HUES64 (cell line): ENCODE data around the gene TOMM6.

Experiments
- H3K27ac ChIP-seq: 2 replicates; pipeline ENCODE4 v1.7.0; 2013; ENCODE audit warnings: low read depth, low read length, inconsistent platforms
- H3K27me3 ChIP-seq: 2 replicates; pipeline ENCODE4 v1.6.1; 2013; ENCODE audit warnings: mild to moderate bottlenecking, low read length; ENCODE audit not compliant: insufficient read depth
- H3K36me3 ChIP-seq: 2 replicates; pipeline ENCODE4 v1.6.1; 2013; ENCODE audit warnings: mild to moderate bottlenecking, low read length; ENCODE audit not compliant: insufficient read depth
- H3K4me1 ChIP-seq: 2 replicates; pipeline ENCODE4 v1.6.1; 2013; ENCODE audit warnings: mild to moderate bottlenecking, low read length, moderate library complexity; ENCODE audit not compliant: insufficient read depth
- H3K4me3 ChIP-seq: 2 replicates; pipeline ENCODE4 v1.5.1; 2013; ENCODE audit warnings: mild to moderate bottlenecking, low read length, moderate library complexity
- H3K9ac ChIP-seq: 2 replicates; pipeline ENCODE4 v1.6.1; 2013; ENCODE audit warnings: mild to moderate bottlenecking, low read depth, low read length
- H3K9me3 ChIP-seq: 2 replicates; pipeline ENCODE4 v1.6.1; 2013; ENCODE audit warnings: low read depth, low read length; ENCODE audit not compliant: insufficient read depth
- WGBS: fragments of 150-250, 120-280 bp; methylation state at CpG from one replicate; pipeline ENCODE4 v1.1.7; 2013; ENCODE audit warnings: missing lambda C conversion rate; 5-methylcytosine and 5-hydroxymethylcytosine counted together

TOMM6 gene

GRCh38 chr6:41767112-41767833 lies 20.2 kb upstream of the TOMM6 start:
- Histone ChIP-seq H3K4me3 (no peak overlapping the region), H3K27ac (no peak overlapping the region), H3K4me1 (peaks cover 9% of the 10 kb centered on the region), H3K9me3 (no peaks in the 10 kb centered on the region), H3K36me3 (peaks cover 11% of the 10 kb centered on the region), H3K27me3 (no peaks in the 10 kb centered on the region), H3K9ac (no peak overlapping the region)
- 78% methylated on average over 12 of the region's 12 CpGs for WGBS

DNA sequence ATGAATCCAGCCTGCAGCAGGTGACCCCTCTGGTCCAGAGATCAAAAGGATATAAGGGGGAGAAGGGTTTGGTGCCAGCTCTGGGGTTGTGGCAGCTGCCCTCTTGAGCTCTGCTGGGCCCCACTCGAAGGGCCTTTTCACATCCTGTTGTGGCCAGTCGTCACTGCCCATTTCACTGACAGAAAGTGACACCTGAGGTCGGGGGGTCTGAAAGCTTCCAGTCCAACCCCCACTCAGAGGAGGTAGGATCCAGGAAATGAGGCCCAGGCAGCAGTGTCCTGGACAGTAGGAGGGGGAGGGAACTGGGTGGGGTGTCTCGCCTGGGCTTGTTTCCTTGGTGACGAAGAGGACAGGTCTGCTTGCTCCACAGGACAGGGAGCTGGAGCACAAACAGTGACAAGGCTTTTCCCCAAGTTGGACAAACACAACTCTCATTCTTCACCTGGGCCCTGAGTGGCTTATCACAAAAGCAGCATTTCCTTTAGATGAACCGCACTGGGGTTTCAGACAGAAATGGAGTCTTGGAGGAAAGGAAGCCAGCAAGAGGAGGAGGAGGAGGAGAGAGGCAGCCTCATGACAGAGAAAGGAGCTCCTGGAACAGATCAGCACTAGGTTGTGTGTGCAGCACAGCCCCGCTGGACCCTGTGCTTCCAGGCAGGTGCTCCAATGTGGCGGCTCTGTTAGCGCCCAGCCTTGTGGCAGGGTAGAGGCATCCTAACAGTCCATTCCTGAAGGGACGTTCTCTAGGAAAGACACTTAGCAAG lies 18.8 kb upstream of the TOMM6 start:
- H3K36me3 ChIP-seq: peaks cover 17% of the 10 kb centered on the region
- no peak overlapping the region for H3K27ac ChIP-seq
- H3K4me3 ChIP-seq: no peak overlapping the region
- 82% methylated on average over 10 of the region's 10 CpGs for WGBS
- H3K9me3 ChIP-seq: no peaks in the 10 kb centered on the region
- peaks cover 9% of the 10 kb centered on the region for H3K4me1 ChIP-seq
- 0 out of 2 replicates have a peak overlapping the region, but pooled peaks have one; percentile 37 for H3K9ac ChIP-seq
- no peaks in the 10 kb centered on the region for H3K27me3 ChIP-seq

- H3K9me3 ChIP-seq: no peaks in the 10 kb centered on the region
- 95% methylated on average over 8 of the region's 8 CpGs for WGBS
- no peak overlapping the region for H3K4me3 ChIP-seq
- no peak overlapping the region for H3K9ac ChIP-seq
- no peaks in the 10 kb centered on the region for H3K27me3 ChIP-seq
- H3K4me1 ChIP-seq: peaks cover 9% of the 10 kb centered on the region
- H3K36me3 ChIP-seq: peaks cover 20% of the 10 kb centered on the region
- no peak overlapping the region for H3K27ac ChIP-seq
Observed at GRCh38 chr6:41769376-41769775, 18.1 kb upstream of the TOMM6 start.

DNA sequence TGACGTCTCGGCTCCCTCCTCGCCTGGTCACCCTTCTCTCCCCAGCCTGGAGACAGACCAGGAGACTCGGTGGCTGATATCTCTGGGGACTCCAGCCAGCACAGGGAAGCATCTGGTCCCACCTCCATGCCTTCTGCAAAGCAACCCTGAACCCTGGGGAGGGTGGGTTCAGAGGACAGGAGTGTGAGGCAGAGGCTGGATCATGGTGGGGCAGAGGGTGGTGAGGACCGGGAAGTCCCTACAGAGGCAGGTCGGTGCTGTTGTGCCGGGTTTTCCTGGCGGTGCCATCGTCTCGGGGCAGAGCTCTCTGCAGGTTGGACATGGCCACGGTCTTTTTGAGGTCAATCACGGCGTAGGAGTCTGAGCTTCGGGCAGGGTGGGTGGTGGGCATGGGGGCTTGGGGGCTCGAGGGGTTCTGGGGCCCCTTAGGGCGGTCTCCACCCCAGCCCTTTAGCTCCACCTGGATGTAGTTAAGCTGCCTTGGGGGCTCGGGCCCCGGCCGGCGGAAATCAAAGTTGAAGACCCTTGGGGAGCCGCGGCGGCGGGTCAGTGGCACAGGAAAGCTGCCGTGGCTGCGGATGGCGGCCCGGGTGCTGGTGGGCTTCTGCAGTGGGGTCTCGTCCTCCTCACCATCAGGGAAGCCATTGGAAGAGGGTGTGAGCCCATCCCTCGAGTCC lies 17.0 kb upstream of the TOMM6 start:
- Histone ChIP-seq H3K9me3 (no peaks in the 10 kb centered on the region), H3K27ac (no peak overlapping the region), H3K4me3 (no peak overlapping the region), H3K4me1 (peaks cover 9% of the 10 kb centered on the region), H3K9ac (no peak overlapping the region), H3K36me3 (peaks cover 31% of the 10 kb centered on the region), H3K27me3 (no peaks in the 10 kb centered on the region)
- 95% methylated on average over 30 of the region's 30 CpGs for WGBS

- Histone ChIP-seq H3K9ac (no peak overlapping the region), H3K4me1 (peaks cover 9% of the 10 kb centered on the region), H3K9me3 (no peaks in the 10 kb centered on the region), H3K27me3 (no peaks in the 10 kb centered on the region), H3K4me3 (no peak overlapping the region), H3K36me3 (peaks cover 32% of the 10 kb centered on the region), H3K27ac (no peak overlapping the region)
- WGBS: 93% methylated on average over 29 of the region's 29 CpGs
Observed at GRCh38 chr6:41771058-41771983, 16.2 kb upstream of the TOMM6 start.

DNA sequence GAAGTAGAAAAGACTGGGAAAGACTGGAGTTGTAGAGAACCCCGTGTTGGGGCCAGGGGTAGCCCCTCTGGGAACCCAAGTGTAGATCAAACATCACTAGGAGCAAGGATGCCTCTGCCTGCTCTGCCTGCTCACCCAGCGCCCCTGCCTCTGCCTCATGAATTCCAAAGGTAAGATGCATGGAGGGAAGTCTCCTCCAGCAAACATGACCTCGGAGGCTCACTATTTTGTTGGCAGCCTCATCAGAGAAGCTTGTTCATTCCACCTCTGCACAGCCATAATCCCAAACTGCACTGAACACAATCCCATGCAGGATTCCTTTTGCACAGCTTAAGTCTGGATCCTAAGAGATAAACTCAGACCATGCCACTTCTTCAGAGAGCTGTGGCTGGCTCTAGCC lies 12.7 kb upstream of the TOMM6 start:
- Histone ChIP-seq H3K9me3 (no peaks in the 10 kb centered on the region), H3K27ac (no peak overlapping the region), H3K9ac (no peak overlapping the region), H3K4me3 (no peak overlapping the region), H3K4me1 (no peaks in the 10 kb centered on the region), H3K36me3 (peaks cover 36% of the 10 kb centered on the region), H3K27me3 (no peaks in the 10 kb centered on the region)
- WGBS: 94% methylated on average over 3 of the region's 3 CpGs

GRCh38 chr6:41775293-41775882 lies 12.1 kb upstream of the TOMM6 start:
- H3K36me3 ChIP-seq: peaks cover 34% of the 10 kb centered on the region
- H3K4me3 ChIP-seq: no peak overlapping the region
- H3K4me1 ChIP-seq: no peaks in the 10 kb centered on the region
- 97% methylated on average over 12 of the region's 13 CpGs for WGBS
- H3K27me3 ChIP-seq: no peaks in the 10 kb centered on the region
- H3K9ac ChIP-seq: no peak overlapping the region
- no peaks in the 10 kb centered on the region for H3K9me3 ChIP-seq
- H3K27ac ChIP-seq: no peak overlapping the region

DNA sequence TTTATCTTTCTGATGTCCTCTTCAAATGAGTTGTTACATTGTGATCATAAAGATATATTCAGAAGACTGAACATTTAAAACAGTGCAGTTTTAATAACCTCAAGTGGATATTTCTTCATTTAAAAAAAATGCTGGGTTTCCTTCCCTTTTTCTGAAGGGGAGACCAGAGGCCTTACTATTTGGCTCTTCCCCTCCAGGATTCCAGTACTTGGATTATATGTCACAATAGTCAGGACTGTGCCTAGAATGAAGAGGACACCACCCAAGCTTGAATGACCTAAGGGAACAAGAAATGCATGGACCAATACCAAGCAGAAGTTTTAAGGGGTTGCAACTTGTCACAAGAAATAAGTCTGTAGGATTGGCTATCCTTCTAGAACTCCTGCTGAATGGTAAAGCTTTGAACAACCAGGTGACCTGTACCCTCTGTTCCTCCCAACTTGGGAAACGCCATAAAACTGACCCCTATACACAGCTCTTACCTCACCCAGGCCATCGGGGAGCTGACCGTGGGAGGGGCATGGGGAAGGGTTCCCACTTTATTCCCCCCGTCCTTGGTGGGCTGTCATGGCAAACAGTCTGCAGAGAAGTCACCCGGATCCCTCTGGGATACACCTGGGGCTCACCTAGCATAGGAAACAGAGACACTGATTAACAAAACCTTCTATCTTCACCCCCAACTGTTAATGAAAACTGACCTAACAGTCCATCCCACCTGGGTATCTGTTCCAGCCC lies 9.8 kb upstream of the TOMM6 start:
- Histone ChIP-seq H3K9me3 (no peaks in the 10 kb centered on the region), H3K4me1 (no peaks in the 10 kb centered on the region), H3K9ac (no peak overlapping the region), H3K27me3 (peaks cover 18% of the 10 kb centered on the region), H3K4me3 (no peak overlapping the region), H3K27ac (no peak overlapping the region), H3K36me3 (peaks cover 20% of the 10 kb centered on the region)
- WGBS: 86% methylated on average over 5 of the region's 5 CpGs

- Histone ChIP-seq H3K4me3 (peak overlapping the region; percentile 87), H3K27ac (no peak overlapping the region), H3K27me3 (peaks cover 30% of the 10 kb centered on the region), H3K9me3 (no peaks in the 10 kb centered on the region), H3K9ac (no peak overlapping the region), H3K36me3 (peaks cover 19% of the 10 kb centered on the region), H3K4me1 (no peaks in the 10 kb centered on the region)
- WGBS: 54% methylated on average over 2 of the region's 6 CpGs
Observed at GRCh38 chr6:41778895-41779294, 8.6 kb upstream of the TOMM6 start.

DNA sequence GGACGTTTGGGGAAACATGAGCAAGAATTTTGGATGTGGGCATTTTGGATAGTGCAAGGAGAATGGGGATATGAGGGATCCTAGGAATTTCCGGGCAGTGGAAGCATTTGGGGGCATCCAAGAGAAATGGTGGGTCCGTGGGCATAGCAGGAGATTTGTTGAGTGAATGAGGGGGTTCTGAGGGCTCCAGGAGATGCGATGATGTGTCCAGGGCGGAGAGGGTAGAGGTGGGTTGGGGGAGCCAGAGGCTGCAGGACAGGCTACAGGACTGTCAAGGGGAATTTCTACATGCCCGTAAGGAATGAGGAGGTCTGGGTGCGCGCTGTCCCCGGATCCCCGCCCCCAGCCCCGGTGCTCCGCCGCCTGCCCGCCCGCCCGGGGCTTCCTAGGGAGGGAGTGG lies 8.2 kb upstream of the TOMM6 start:
- Histone ChIP-seq H3K27ac (no peak overlapping the region), H3K27me3 (peaks cover 34% of the 10 kb centered on the region), H3K9me3 (no peaks in the 10 kb centered on the region), H3K9ac (peak overlapping the region; percentile 69), H3K4me1 (0 out of 2 replicates have a peak, but pooled peaks cover under 1% of the 10 kb centered on the region), H3K36me3 (peaks cover 17% of the 10 kb centered on the region), H3K4me3 (peak overlapping the region; percentile 87)
- WGBS: 3% methylated on average over 16 of the region's 16 CpGs
